OCI-LY7 (cell line): ENCODE results near the gene E2F8. TPM values are rescaled to one million over a fixed set of nuclear protein-coding genes. Genes with fewer than 3 reads are reported as not detected.

Experiments used
- BruUV-seq: library from RNA; stranded (reverse); fragments of 400-500 nt; replicated peaks from 2 replicates; lab custom pipeline; 2021; lab: Mats Ljungman, UMichigan
- CTCF ChIA-PET: fragments of 300-600 bp; sonication (Branson Sonifier 250); formaldehyde crosslinking; loops from one replicate; lab custom pipeline; 2022; ENCODE audit warnings: antibody characterized with exemption; ENCODE audit not compliant: unreplicated experiment; lab: Charles Lee
- POLR2A ChIA-PET: fragments of 300-600 bp; sonication (Branson Sonifier 250); formaldehyde crosslinking; loops from one replicate; lab custom pipeline; 2022; ENCODE audit warnings: antibody characterized with exemption; lab: Charles Lee
- DNase-seq: peaks from one replicate; pipeline ENCODE4 v3.0.0-alpha.2; 2015; ENCODE audit warnings: low spot score
- H2AFZ ChIP-seq: fragments of 200-600 bp; sonication (generic), shearing (Covaris generic); 2 replicates; pipeline ENCODE4 v1.6.1; 2014; ENCODE audit warnings: mild to moderate bottlenecking, antibody characterized with exemption, low read length, moderate library complexity
- H3K27ac ChIP-seq: fragments of 200-600 bp; sonication (generic); 2 replicates; pipeline ENCODE4 v1.5.1; 2014; ENCODE audit warnings: mixed run types, low read depth, mild to moderate bottlenecking, moderate library complexity, low read length, inconsistent platforms; ENCODE audit not compliant: poor library complexity, severe bottlenecking
- H3K36me3 ChIP-seq: fragments of 200-600 bp; sonication (generic); 2 replicates; pipeline ENCODE4 v1.6.1; 2014; ENCODE audit warnings: mild to moderate bottlenecking, antibody characterized with exemption, low read length, moderate library complexity, mixed read lengths; ENCODE audit not compliant: insufficient read depth
- H3K4me1 ChIP-seq: fragments of 200-600 bp; sonication (generic); 2 replicates; pipeline ENCODE4 v1.5.1; 2014; ENCODE audit warnings: mild to moderate bottlenecking, low read length; ENCODE audit not compliant: insufficient read depth, poor library complexity, severe bottlenecking
- H3K4me2 ChIP-seq: fragments of 200-600 bp; sonication (generic); 2 replicates; pipeline ENCODE4 v1.6.1; 2014; ENCODE audit warnings: mild to moderate bottlenecking, low read length
- H3K4me3 ChIP-seq: fragments of 200-600 bp; sonication (generic); 2 replicates; pipeline ENCODE4 v1.5.1; 2014; ENCODE audit warnings: mild to moderate bottlenecking, low read depth, low read length; ENCODE audit not compliant: poor library complexity, severe bottlenecking
- H3K79me2 ChIP-seq: fragments of 200-600 bp; sonication (generic); 2 replicates; pipeline ENCODE4 v1.6.1; 2016; ENCODE audit warnings: low read depth, mild to moderate bottlenecking, low read length, moderate library complexity, mixed read lengths; ENCODE audit not compliant: insufficient read depth
- H3K9me2 ChIP-seq: fragments of 200-600 bp; sonication (generic); 2 replicates; pipeline ENCODE4 v1.6.1; 2016; ENCODE audit warnings: mild to moderate bottlenecking, low read length, mixed read lengths; ENCODE audit not compliant: insufficient read depth
- H3K9me3 ChIP-seq: fragments of 200-600 bp; sonication (generic); 2 replicates; pipeline ENCODE4 v1.6.1; 2014; ENCODE audit warnings: mild to moderate bottlenecking, mixed run types, low read length, mixed read lengths
- H4K20me1 ChIP-seq: fragments of 200-600 bp; sonication (generic); 2 replicates; pipeline ENCODE4 v1.6.1; 2014; ENCODE audit warnings: mild to moderate bottlenecking, antibody characterized with exemption, low read length, moderate library complexity, mixed read lengths; ENCODE audit not compliant: insufficient read depth
- EZH2phosphoT487 ChIP-seq: fragments of 200-600 bp; sonication (generic); IDR thresholded peaks from 2 replicates; pipeline ENCODE4 v1.6.1; 2018; ENCODE audit warnings: low read depth, borderline replicate concordance, mild to moderate bottlenecking, mixed run types, antibody characterized with exemption, low read length, moderate library complexity, mixed read lengths
- intact Hi-C: fragments of 100-400 bp; cut with micrococcal nuclease; formaldehyde crosslinking; loops from one replicate; pipeline ENCODE4 v1.10.0; 2022; ENCODE audit not compliant: unreplicated experiment
- total RNA-seq, 2 experiments: library from RNA; depleted of rRNA in 1 of 2; stranded (reverse); fragments of >200 nt in 1 of 2; shearing (Covaris generic) in 1 of 2; gene quantifications; 2 replicates each; pipeline ENCODE4 v1.2.3, GENCODE V29; 2014 to 2022
- TF ChIP-seq, protein P1 (sequence below): fragments of 200-600 bp; sonication (generic); conservative IDR thresholded peaks from 2 replicates; pipeline ENCODE4 v1.5.1; 2014; ENCODE audit warnings: mild to moderate bottlenecking, antibody characterized with exemption, low read length, moderate library complexity, mixed read lengths

E2F8 gene
- total RNA-seq, 2 experiments from 2014 or later = 29.3 to 55.7 TPM

DNA sequence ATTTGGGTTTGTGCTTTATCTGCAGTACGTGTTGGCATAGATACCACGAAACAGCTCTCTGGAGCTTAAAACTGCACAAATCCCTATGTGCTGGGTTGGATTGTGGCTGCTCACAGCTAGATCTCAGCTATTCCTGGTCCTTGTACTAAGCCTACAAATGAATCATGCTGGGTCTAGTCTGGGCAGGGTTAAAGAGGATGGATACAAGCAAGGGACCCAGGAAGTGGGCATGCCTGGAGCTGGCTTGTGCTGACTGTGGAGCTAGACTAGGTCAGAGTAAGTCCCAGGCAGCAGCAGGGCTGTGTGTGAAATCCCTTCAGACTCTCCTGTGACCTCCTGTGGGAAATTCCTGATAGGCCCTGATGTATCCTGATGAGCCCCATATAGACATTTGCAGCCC lies 3.9 kb upstream of the E2F8 start:
- no peak for TF ChIP-seq EZH2phosphoT487
- TF ChIP-seq, protein P1, sequence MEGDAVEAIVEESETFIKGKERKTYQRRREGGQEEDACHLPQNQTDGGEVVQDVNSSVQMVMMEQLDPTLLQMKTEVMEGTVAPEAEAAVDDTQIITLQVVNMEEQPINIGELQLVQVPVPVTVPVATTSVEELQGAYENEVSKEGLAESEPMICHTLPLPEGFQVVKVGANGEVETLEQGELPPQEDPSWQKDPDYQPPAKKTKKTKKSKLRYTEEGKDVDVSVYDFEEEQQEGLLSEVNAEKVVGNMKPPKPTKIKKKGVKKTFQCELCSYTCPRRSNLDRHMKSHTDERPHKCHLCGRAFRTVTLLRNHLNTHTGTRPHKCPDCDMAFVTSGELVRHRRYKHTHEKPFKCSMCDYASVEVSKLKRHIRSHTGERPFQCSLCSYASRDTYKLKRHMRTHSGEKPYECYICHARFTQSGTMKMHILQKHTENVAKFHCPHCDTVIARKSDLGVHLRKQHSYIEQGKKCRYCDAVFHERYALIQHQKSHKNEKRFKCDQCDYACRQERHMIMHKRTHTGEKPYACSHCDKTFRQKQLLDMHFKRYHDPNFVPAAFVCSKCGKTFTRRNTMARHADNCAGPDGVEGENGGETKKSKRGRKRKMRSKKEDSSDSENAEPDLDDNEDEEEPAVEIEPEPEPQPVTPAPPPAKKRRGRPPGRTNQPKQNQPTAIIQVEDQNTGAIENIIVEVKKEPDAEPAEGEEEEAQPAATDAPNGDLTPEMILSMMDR = no peak
- Histone ChIP-seq H3K27ac (no peak overlapping the region), H3K79me2 (peaks cover 11% of the 10 kb centered on the region), H3K36me3 (peaks cover 8% of the 10 kb centered on the region), H2AFZ (no peak overlapping the region), H3K4me3 (no peak overlapping the region), H3K4me2 (no peak overlapping the region), H3K9me3 (no peaks in the 10 kb centered on the region), H3K9me2 (no peaks in the 10 kb centered on the region), H4K20me1 (no peaks in the 10 kb centered on the region), H3K4me1 (peaks cover 20% of the 10 kb centered on the region)
- BruUV-seq = no TSS peak
- ChIA-PET CTCF (interaction anchor here (1.1 kb wide), 1 partner anchor 167 kb away, joined by 3 read pairs; no protein-coding TSS in a partner anchor), POLR2A (interaction anchor here (0.6 to 1.0 kb wide), 2 partner anchors 15 to 244 kb away, joined by 3 read pairs; no protein-coding TSS in a partner anchor)
- intact Hi-C loops = loop anchor here (5.0 kb wide), 3 partner anchors 127 to 717 kb away; partner anchors contain the start of genes TSG101 and ZDHHC13
- DNase-seq = no peak

DNA sequence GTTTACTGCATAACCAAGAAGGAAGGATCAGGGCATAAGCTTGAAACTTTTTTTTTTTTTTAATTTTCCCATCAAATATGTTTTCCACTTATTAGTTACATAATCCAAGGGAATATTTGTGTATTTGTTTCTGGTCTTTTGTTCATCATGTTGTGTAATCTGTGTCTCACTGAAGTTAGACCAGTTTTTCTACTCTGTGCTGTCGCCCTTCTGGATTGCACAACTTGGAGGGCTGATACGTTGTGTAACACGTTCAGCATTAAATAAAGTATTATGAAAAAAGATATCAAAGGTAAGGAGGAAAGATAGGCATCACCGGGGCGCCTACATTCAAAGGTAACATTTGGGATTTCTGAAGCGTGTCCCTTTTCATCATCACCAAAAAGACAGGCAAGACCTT lies 3.3 kb upstream of the E2F8 start:
- H2AFZ ChIP-seq = no peak overlapping the region
- no peak overlapping the region for H3K27ac ChIP-seq
- H3K9me2 ChIP-seq = no peaks in the 10 kb centered on the region
- POLR2A ChIA-PET = interaction anchor here (0.6 to 1.0 kb wide), 4 partner anchors 14 to 243 kb away, joined by 3 read pairs; no protein-coding TSS in a partner anchor
- H3K4me3 ChIP-seq = no peak overlapping the region
- intact Hi-C loops = loop anchor here (5.0 kb wide), 3 partner anchors 127 to 717 kb away; partner anchors contain the start of genes TSG101 and ZDHHC13
- peaks cover 13% of the 10 kb centered on the region for H3K36me3 ChIP-seq
- CTCF ChIA-PET = interaction anchor here (1.1 kb wide), 1 partner anchor 166 kb away, joined by 3 read pairs; no protein-coding TSS in a partner anchor
- no peak for DNase-seq
- TF ChIP-seq EZH2phosphoT487 = no peak
- TF ChIP-seq, protein P1 = no peak
- H3K79me2 ChIP-seq = peaks cover 16% of the 10 kb centered on the region
- 0 out of 2 replicates have a peak, but pooled peaks cover under 1% of the 10 kb centered on the region for H4K20me1 ChIP-seq
- no peaks in the 10 kb centered on the region for H3K9me3 ChIP-seq
- H3K4me1 ChIP-seq = peaks cover 21% of the 10 kb centered on the region
- BruUV-seq = no TSS peak
- peak overlapping the region; percentile 90; the same call in 1 of the 2 replicates for H3K4me2 ChIP-seq

DNA sequence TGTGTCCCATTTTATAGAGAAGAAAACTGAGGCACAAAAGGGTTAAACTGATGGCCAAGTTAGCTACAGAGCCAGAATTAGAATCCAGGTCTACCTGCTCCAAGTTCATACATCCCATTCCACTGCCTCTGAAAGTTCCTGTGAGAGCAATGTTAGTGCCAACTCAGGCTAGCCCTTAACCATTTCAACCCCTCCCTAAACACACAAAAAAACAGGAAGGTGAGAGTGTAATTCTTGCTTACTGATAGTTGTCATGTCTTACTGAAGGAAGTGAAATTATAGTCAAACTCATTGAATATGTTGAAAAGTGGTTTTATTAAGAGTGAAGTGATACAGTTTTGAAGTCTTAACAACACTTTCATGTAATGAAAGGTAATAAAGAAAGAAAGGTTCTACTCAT lies 2.9 kb upstream of the E2F8 start:
- no peak overlapping the region for H2AFZ ChIP-seq
- peaks cover 18% of the 10 kb centered on the region for H3K36me3 ChIP-seq
- no peak overlapping the region for H3K4me3 ChIP-seq
- peak overlapping the region; percentile 90 for H3K27ac ChIP-seq
- TF ChIP-seq, protein P1 = no peak
- TF ChIP-seq EZH2phosphoT487 = no peak
- H3K4me1 ChIP-seq = peaks cover 26% of the 10 kb centered on the region
- TSS peak; percentile 52 for BruUV-seq
- DNase-seq = no peak
- 0 out of 2 replicates have a peak, but pooled peaks cover 3% of the 10 kb centered on the region for H4K20me1 ChIP-seq
- POLR2A ChIA-PET = interaction anchor here (0.5 to 1.0 kb wide), 4 partner anchors 14 to 1554 kb away, joined by 3 read pairs; no protein-coding TSS in a partner anchor
- peaks cover 21% of the 10 kb centered on the region for H3K79me2 ChIP-seq
- H3K9me3 ChIP-seq = no peaks in the 10 kb centered on the region
- peak overlapping the region; percentile 90 for H3K4me2 ChIP-seq
- CTCF ChIA-PET = no interaction called here
- no peaks in the 10 kb centered on the region for H3K9me2 ChIP-seq
- intact Hi-C loops = loop anchor here (5.0 kb wide), 3 partner anchors 126 to 716 kb away; partner anchors contain the start of genes TSG101 and ZDHHC13
